Hepatocyte (in vitro differentiated cells): ENCODE results near the gene SNHG17. TPM values are rescaled to one million over a fixed set of nuclear protein-coding genes. Genes with fewer than 3 reads are reported as not detected.

ENCODE experiments used
- DNase-seq: peaks from one replicate; pipeline ENCODE4 v3.0.0-alpha.2; 2016; ENCODE audit warnings: low spot score
- H2AFZ ChIP-seq: fragments of 200-600 bp; sonication (generic); 2 replicates; pipeline ENCODE4 v1.6.0; 2016; ENCODE audit warnings: antibody characterized with exemption, mild to moderate bottlenecking
- H3K27ac ChIP-seq: fragments of 200-600 bp; sonication (generic); 2 replicates; pipeline ENCODE4 v1.5.1; 2016; ENCODE audit warnings: mild to moderate bottlenecking
- H3K27me3 ChIP-seq: fragments of 200-600 bp; sonication (generic); 2 replicates; pipeline ENCODE4 v1.6.1; 2016
- H3K36me3 ChIP-seq: fragments of 200-600 bp; sonication (generic); replicated peaks from 2 replicates; pipeline ENCODE4 v1.5.1; 2016; ENCODE audit warnings: low read depth; ENCODE audit not compliant: insufficient read depth
- H3K4me1 ChIP-seq: fragments of 200-600 bp; sonication (generic); 2 replicates; pipeline ENCODE4 v1.5.1; 2016; ENCODE audit warnings: mild to moderate bottlenecking, moderate library complexity; ENCODE audit not compliant: insufficient read depth
- H3K4me2 ChIP-seq: fragments of 200-600 bp; sonication (generic); 2 replicates; pipeline ENCODE4 v1.6.0; 2016
- H3K4me3 ChIP-seq: fragments of 200-600 bp; sonication (generic); 2 replicates; pipeline ENCODE4 v1.5.1; 2016; ENCODE audit warnings: mild to moderate bottlenecking
- H3K79me2 ChIP-seq: fragments of 200-600 bp; sonication (generic); 2 replicates; pipeline ENCODE4 v1.6.0; 2017; ENCODE audit warnings: mild to moderate bottlenecking
- H3K9me2 ChIP-seq: fragments of 200-600 bp; sonication (generic); replicated peaks from 2 replicates; pipeline ENCODE4 v1.6.0; 2017; ENCODE audit warnings: mild to moderate bottlenecking; ENCODE audit not compliant: insufficient read depth
- H3K9me3 ChIP-seq: fragments of 200-600 bp; sonication (generic); 2 replicates; pipeline ENCODE4 v1.5.1; 2016; ENCODE audit warnings: low read depth, mild to moderate bottlenecking
- H4K20me1 ChIP-seq: fragments of 200-600 bp; sonication (generic); 2 replicates; pipeline ENCODE4 v1.6.0; 2016; ENCODE audit warnings: mild to moderate bottlenecking; ENCODE audit not compliant: insufficient read depth, poor library complexity, severe bottlenecking
- CTCF ChIP-seq: fragments of 200-600 bp; sonication (generic); IDR thresholded peaks from 2 replicates; pipeline ENCODE4 v1.5.1; 2016; ENCODE audit warnings: antibody characterized with exemption, mild to moderate bottlenecking; ENCODE audit not compliant: poor library complexity
- EZH2 ChIP-seq: fragments of 200-600 bp; sonication (generic); IDR thresholded peaks from 2 replicates; pipeline ENCODE4 v1.6.1; 2016; ENCODE audit warnings: antibody characterized with exemption, mild to moderate bottlenecking, borderline replicate concordance
- EZH2phosphoT487 ChIP-seq: fragments of 200-600 bp; sonication (generic); IDR thresholded peaks from one replicate; pipeline ENCODE4 v1.6.1; 2018; ENCODE audit warnings: antibody characterized with exemption, mild to moderate bottlenecking, low read depth, moderate library complexity; ENCODE audit not compliant: unreplicated experiment, severe bottlenecking
- WGBS: methylation state at CpG from one replicate; pipeline ENCODE4 v1.1.6; 2016; ENCODE audit warnings: low lambda C conversion rate; ENCODE audit errors: missing lambda C conversion rate; 5-methylcytosine and 5-hydroxymethylcytosine counted together
- polyA plus RNA-seq: library from polyadenylated mRNA; unstranded; fragments of >200 nt; fragmentation: Nextera tagmentation; extraction: Ambion mirVana; gene quantifications from 2 replicates; pipeline ENCODE4 v1.2.1, GENCODE V29; 2016
- total RNA-seq: library from RNA; depleted of rRNA; stranded (reverse); fragments of >200 nt; gene quantifications from 2 replicates; pipeline ENCODE4 v1.2.3, GENCODE V29; 2014

SNHG17 gene
- total and polyA plus RNA-seq, 2 experiments from 2014 or later: 8.5 to 24.3 TPM

DNA sequence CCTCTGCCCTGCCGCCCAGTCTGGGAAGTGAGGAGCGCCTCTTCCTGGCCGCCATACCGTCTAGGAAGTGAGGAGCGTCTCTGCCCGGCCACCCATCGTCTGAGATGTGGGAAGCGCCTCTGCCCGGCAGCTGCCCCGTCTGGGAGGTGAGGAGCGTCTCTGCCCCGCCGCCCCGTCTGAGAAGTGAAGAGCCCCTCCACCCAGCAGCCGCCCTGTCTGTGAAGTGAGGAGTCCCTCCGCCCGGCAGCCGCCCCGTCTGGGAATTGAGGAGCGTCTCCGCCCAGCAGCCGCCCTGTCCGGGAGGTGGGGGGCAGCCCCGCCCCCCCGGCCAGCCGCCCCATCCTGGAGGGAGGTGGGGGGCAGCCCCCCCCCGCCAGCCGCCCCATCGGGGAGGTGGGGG is 27.8 kb downstream of the SNHG17 start:
- no peak for DNase-seq
- no peaks in the 10 kb centered on the region for H3K36me3 ChIP-seq
- H4K20me1 ChIP-seq: no peaks in the 10 kb centered on the region
- H2AFZ ChIP-seq: no peak overlapping the region
- no peak overlapping the region for H3K4me3 ChIP-seq
- no peaks in the 10 kb centered on the region for H3K27me3 ChIP-seq
- H3K4me2 ChIP-seq: no peak overlapping the region
- no peaks in the 10 kb centered on the region for H3K4me1 ChIP-seq
- H3K9me3 ChIP-seq: no peaks in the 10 kb centered on the region
- no CpG with 5 or more reads among the region's 29 CpGs for WGBS
- TF ChIP-seq EZH2 (no peak), CTCF (no peak), EZH2phosphoT487 (no peak)
- H3K79me2 ChIP-seq: no peaks in the 10 kb centered on the region
- no peaks in the 10 kb centered on the region for H3K9me2 ChIP-seq
- H3K27ac ChIP-seq: peak overlapping the region; percentile 58

GRCh38 chr20:38406476-38406875 is 28.7 kb downstream of the SNHG17 start:
- Histone ChIP-seq H3K36me3 (no peaks in the 10 kb centered on the region), H3K4me2 (no peak overlapping the region), H2AFZ (no peak overlapping the region), H3K9me2 (no peaks in the 10 kb centered on the region), H3K27me3 (no peaks in the 10 kb centered on the region), H3K4me3 (no peak overlapping the region), H3K9me3 (no peaks in the 10 kb centered on the region), H3K27ac (no peak overlapping the region), H4K20me1 (no peaks in the 10 kb centered on the region), H3K79me2 (no peaks in the 10 kb centered on the region), H3K4me1 (no peaks in the 10 kb centered on the region)
- TF ChIP-seq CTCF (no peak), EZH2phosphoT487 (no peak), EZH2 (no peak)
- no peak for DNase-seq
- WGBS: 97% methylated on average over 5 of the region's 5 CpGs

- WGBS: 88% methylated on average over 2 of the region's 2 CpGs
- H3K27me3 ChIP-seq: no peaks in the 10 kb centered on the region
- no peak overlapping the region for H3K4me2 ChIP-seq
- no peak for TF ChIP-seq EZH2phosphoT487
- no peak for TF ChIP-seq EZH2
- no peak for TF ChIP-seq CTCF
- no peaks in the 10 kb centered on the region for H3K9me3 ChIP-seq
- no peaks in the 10 kb centered on the region for H3K36me3 ChIP-seq
- no peak for DNase-seq
- H3K4me3 ChIP-seq: no peak overlapping the region
- no peak overlapping the region for H3K27ac ChIP-seq
- no peaks in the 10 kb centered on the region for H3K4me1 ChIP-seq
- H4K20me1 ChIP-seq: no peaks in the 10 kb centered on the region
- no peak overlapping the region for H2AFZ ChIP-seq
- no peaks in the 10 kb centered on the region for H3K9me2 ChIP-seq
- H3K79me2 ChIP-seq: no peaks in the 10 kb centered on the region
Observed at GRCh38 chr20:38405132-38405531, 30.0 kb downstream of the SNHG17 start.

DNA sequence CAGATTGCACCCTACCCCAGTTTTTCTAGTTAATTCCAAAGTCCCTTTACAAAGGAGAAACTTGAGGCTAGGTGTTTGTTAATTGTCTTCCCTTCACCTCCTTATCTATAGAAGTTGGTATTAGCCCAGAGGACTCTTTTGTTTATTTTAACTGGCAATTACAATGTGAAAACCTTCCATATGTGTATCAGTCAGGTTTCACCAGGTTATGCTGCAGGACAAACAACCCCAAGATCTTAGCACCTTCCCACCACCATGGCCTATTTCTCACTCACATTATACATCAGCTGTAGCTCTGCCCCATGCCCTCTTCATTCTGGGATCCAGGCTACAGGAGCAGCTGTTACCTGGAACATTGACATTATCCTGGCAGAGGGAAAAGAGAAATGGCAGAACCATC is 31.1 kb downstream of the SNHG17 start:
- no peak overlapping the region for H3K27ac ChIP-seq
- no peaks in the 10 kb centered on the region for H3K36me3 ChIP-seq
- H4K20me1 ChIP-seq: no peaks in the 10 kb centered on the region
- no peak overlapping the region for H2AFZ ChIP-seq
- no peaks in the 10 kb centered on the region for H3K79me2 ChIP-seq
- H3K27me3 ChIP-seq: no peaks in the 10 kb centered on the region
- H3K4me3 ChIP-seq: no peak overlapping the region
- H3K4me2 ChIP-seq: no peak overlapping the region
- no peaks in the 10 kb centered on the region for H3K4me1 ChIP-seq
- no peaks in the 10 kb centered on the region for H3K9me3 ChIP-seq
- no peak for TF ChIP-seq EZH2
- no peak for TF ChIP-seq EZH2phosphoT487
- TF ChIP-seq CTCF: no peak
- H3K9me2 ChIP-seq: no peaks in the 10 kb centered on the region
- no peak for DNase-seq
